Measurements from ENCODE around the gene CLEC20A.

DNA sequence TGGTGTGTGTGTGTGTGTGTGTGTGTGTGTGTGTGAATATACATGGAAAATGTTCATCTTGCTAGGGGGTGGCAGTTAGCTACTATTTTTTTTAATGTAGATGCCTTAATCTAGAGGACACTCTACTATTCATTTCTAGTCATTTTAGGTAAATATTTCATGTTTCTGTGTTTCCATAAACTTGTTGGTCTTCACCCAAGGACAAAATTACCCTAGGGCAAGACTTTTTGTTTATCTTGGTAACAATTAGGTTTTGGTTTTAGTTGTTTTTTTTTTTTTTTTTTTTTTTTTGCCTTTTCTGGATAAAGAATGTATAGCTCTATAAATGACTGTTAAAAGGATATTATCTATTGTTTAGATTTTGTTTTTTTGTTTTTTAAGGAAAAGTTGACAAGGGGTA, 32.2 kb downstream of the CLEC20A start:
- TF ChIP-seq, protein P1, sequence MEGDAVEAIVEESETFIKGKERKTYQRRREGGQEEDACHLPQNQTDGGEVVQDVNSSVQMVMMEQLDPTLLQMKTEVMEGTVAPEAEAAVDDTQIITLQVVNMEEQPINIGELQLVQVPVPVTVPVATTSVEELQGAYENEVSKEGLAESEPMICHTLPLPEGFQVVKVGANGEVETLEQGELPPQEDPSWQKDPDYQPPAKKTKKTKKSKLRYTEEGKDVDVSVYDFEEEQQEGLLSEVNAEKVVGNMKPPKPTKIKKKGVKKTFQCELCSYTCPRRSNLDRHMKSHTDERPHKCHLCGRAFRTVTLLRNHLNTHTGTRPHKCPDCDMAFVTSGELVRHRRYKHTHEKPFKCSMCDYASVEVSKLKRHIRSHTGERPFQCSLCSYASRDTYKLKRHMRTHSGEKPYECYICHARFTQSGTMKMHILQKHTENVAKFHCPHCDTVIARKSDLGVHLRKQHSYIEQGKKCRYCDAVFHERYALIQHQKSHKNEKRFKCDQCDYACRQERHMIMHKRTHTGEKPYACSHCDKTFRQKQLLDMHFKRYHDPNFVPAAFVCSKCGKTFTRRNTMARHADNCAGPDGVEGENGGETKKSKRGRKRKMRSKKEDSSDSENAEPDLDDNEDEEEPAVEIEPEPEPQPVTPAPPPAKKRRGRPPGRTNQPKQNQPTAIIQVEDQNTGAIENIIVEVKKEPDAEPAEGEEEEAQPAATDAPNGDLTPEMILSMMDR (IDR thresholded peaks at IDR 0.05; ENCODE audit: poor library complexity) = no peak
- TF ChIP-seq EZH2 (IDR thresholded peaks at IDR 0.05; ENCODE audit: borderline replicate concordance) (no peak), EZH2phosphoT487 (IDR thresholded peaks at IDR 0.05; ENCODE audit: low read depth, severe bottlenecking, unreplicated experiment) (no peak)

Data from hepatocyte (in vitro differentiated cells).